H1 (cell line): Measurements from ENCODE around the gene CPNE4. TPM values are rescaled to one million over a fixed set of nuclear protein-coding genes. Genes with fewer than 3 reads are reported as not detected.

Experiments
- FOSL1 ChIP-seq: IDR thresholded peaks from 2 replicates; pipeline ENCODE4 v1.6.1; 2011; ENCODE audit warnings: mild to moderate bottlenecking, low read depth, low read length, moderate library complexity; ENCODE audit not compliant: insufficient read depth
- polyA plus RNA-seq, 7 experiments: library from polyadenylated mRNA; depleted of rRNA in 3 of 7; stranded (reverse) in 5 of 7; unstranded in 2 of 7; fragments of >200 nt in 5 of 7; fragments of 200-250 nt in 2 of 7; gene quantifications; 1 replicate in 5 of 7; 2 replicates in 1 of 7; 4 replicates in 1 of 7; pipeline versions ENCODE4 v1.2.1 to v1.2.3, GENCODE V29; 2011 to 2013; ENCODE audit warnings: missing spikeins in 2 of 7, mixed read lengths in 2 of 7
- total RNA-seq: library from RNA; stranded (reverse); fragmentation: NEBNext Ultra II Directional; extraction: Animal tissue kit (Norgen Biotek cat#: 25700); gene quantifications from 2 replicates; pipeline ENCODE4 v1.2.1, GENCODE V29; 2021

The CPNE4 gene
- total and polyA plus RNA-seq, 2 of the 8 experiments (the other 6 are each of a cell fraction or from before 2014, with no cell fraction given) = 0.82 to 3.8 TPM

- TF ChIP-seq FOSL1 = no peak
- TF ChIP-seq, all 59 proteins: peak for 0
These were observed 531.5 kb downstream of the CPNE4 start (continued) for GRCh38 chr3:131503320-131503635.
